GM18873 (cell line): ENCODE results near the gene SERTAD1.
"Not testable (repeated sequence)": the region's sequence is repeated elsewhere in the genome, so short reads cannot be mapped to it uniquely, and the experiment has no call there.

Experiments used
- ATAC-seq: cut with Tn5 transposase; IDR thresholded peaks from one replicate; pipeline ENCODE4 v1.9.1; 2021; ENCODE audit warnings: mild to moderate bottlenecking, moderate library complexity, moderate number of reproducible peaks; ENCODE audit not compliant: unreplicated experiment, low FRiP score

SERTAD1 gene

GRCh38 chr19:40452016-40452415, 26.2 kb upstream of the SERTAD1 start:
- ATAC-seq, result no peak

GRCh38 chr19:40450664-40451063, 24.9 kb upstream of the SERTAD1 start:
- ATAC-seq, result no peak

GRCh38 chr19:40449506-40449905, 23.7 kb upstream of the SERTAD1 start:
- ATAC-seq, result no peak

GRCh38 chr19:40446263-40446784, 20.5 kb upstream of the SERTAD1 start:
- ATAC-seq, result no peak

GRCh38 chr19:40445780-40446262, 20.0 kb upstream of the SERTAD1 start:
- no peak for ATAC-seq

- ATAC-seq, result no peak
Measured at GRCh38 chr19:40444825-40445312, 19.1 kb upstream of the SERTAD1 start.

- ATAC-seq, result peak; percentile 57
Measured at GRCh38 chr19:40444000-40444824, 18.4 kb upstream of the SERTAD1 start, which contains the start of gene SERTAD3. TSS of gene SERTAD3 (minus strand) at chr19:40444335. CDS start at chr19:40442080, 2,255 bp downstream.

GRCh38 chr19:40443131-40443999, 17.6 kb upstream of the SERTAD1 start:
- ATAC-seq, result peak; percentile 66

- no peak for ATAC-seq
Measured at GRCh38 chr19:40442328-40443130, 16.7 kb upstream of the SERTAD1 start.

GRCh38 chr19:40441719-40442253, 16.0 kb upstream of the SERTAD1 start:
- ATAC-seq, result no peak

GRCh38 chr19:40438284-40438683, 12.5 kb upstream of the SERTAD1 start:
- ATAC-seq, result no peak

GRCh38 chr19:40433391-40434216, 7.8 kb upstream of the SERTAD1 start:
- no peak for ATAC-seq

- not testable (repeated sequence) for ATAC-seq
Measured at GRCh38 chr19:40432760-40433159, 7.0 kb upstream of the SERTAD1 start.

GRCh38 chr19:40431698-40432097, 5.9 kb upstream of the SERTAD1 start:
- ATAC-seq, result no peak

GRCh38 chr19:40430242-40430641, 4.5 kb upstream of the SERTAD1 start:
- not testable (repeated sequence) for ATAC-seq

- not testable (repeated sequence) for ATAC-seq
Measured at GRCh38 chr19:40428197-40428596, 2.4 kb upstream of the SERTAD1 start.

GRCh38 chr19:40424637-40425449, 949 bp downstream of the SERTAD1 start:
- ATAC-seq, result no peak

- ATAC-seq, result no peak
Measured at GRCh38 chr19:40423938-40424337, 1.9 kb downstream of the SERTAD1 start.
